Subcutaneous adipose tissue (tissue), 4 donors: Measurements from ENCODE around the gene FAM210A. TPM values are rescaled to one million over a fixed set of nuclear protein-coding genes. Genes with fewer than 3 reads are reported as not detected.

Experiments used
- total RNA-seq, 4 donors: library from RNA; depleted of rRNA; stranded (reverse); fragments of >200 nt; gene quantifications; one replicate each; pipeline ENCODE4 v1.1.0, GENCODE V29; 2016
- TF ChIP-seq, protein P1 (sequence below): fragments of 450-650 bp; IDR thresholded peaks from one replicate; pipeline ENCODE4 v1.5.1; 2016; ENCODE audit warnings: low read depth, mild to moderate bottlenecking, control low read depth, antibody characterized with exemption, moderate library complexity

FAM210A gene
- total RNA-seq, 4 donors from 2014 or later, result 4.3 to 14.2 (median 10.7) TPM

DNA sequence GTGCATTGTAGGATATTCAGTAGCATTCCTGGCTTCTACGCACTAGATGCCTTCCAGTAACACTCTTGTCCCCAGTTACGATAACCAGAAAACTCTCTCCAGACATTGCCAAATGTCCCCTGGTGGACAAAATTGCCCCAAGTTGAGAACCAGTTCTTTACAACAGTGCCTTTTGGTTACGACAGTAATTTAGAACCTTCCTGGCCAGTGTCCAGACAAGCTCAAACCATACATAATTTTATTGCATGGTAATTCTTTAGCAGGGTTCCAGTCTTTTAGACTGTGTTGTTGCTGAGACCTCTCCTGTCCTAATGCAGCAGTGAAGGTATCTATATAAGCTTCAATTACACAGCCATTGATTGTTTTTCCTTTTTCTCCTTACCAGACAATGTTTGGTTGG, 20.3 kb upstream of the FAM210A start:
- TF ChIP-seq, protein P1, sequence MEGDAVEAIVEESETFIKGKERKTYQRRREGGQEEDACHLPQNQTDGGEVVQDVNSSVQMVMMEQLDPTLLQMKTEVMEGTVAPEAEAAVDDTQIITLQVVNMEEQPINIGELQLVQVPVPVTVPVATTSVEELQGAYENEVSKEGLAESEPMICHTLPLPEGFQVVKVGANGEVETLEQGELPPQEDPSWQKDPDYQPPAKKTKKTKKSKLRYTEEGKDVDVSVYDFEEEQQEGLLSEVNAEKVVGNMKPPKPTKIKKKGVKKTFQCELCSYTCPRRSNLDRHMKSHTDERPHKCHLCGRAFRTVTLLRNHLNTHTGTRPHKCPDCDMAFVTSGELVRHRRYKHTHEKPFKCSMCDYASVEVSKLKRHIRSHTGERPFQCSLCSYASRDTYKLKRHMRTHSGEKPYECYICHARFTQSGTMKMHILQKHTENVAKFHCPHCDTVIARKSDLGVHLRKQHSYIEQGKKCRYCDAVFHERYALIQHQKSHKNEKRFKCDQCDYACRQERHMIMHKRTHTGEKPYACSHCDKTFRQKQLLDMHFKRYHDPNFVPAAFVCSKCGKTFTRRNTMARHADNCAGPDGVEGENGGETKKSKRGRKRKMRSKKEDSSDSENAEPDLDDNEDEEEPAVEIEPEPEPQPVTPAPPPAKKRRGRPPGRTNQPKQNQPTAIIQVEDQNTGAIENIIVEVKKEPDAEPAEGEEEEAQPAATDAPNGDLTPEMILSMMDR, result no peak

DNA sequence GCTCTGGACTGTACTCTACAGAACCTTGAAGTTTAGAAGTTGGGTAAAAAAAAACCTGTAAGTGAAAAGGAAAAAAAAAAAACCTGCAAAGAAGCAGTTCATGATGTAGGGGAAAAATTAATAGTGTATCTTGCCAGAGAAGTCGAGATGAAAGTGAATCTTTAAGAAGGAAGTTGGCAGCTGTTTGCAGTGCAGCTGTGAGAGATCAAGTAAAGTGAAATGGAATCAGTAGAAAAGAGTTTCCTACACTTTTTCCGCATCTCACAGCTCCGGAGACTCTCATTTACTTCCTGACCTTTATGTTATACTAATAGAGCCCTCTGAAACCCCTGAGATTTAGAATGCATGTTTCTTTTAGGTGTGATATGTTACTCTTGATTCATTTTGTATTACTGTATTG, 19.3 kb upstream of the FAM210A start:
- TF ChIP-seq, protein P1, result no peak

DNA sequence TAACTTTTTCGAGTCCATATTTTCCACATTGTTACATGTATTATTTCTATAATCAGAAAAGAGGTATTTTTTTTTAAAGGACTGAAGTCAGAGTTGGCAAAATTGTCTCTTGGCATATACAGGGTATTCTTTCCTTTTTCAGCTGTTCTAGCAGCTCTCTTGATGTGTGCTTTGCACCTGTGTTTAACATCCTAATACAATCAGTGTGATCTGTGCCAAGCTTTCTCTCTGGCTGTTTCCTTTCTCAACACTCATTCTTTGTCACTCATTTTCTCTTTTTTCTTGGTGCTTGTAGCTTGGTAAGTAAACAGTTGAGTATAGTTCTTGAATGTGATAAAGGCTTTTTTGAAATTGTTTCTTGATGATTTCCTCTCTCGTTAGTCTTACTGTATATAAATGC, 9.3 kb upstream of the FAM210A start:
- TF ChIP-seq, protein P1, result no peak

DNA sequence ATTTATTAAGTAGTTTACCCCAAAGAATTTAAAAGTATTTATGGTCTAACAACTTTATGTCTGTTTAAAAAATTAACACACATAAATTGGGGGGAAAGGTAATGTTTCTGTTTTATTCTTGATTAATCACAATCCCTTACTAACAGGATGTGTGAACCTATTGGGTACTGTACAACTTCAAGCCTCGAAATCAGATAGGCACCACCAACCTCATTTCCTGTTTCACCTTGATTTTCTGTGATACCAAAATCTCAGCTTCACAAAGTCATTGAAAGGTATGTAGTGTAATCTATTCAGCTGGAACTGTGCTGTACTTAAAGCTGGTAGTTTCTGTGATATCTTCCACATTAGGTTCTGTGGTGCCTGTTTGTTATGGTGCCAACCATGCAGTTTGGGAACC, 4.1 kb upstream of the FAM210A start:
- TF ChIP-seq, protein P1, result no peak

DNA sequence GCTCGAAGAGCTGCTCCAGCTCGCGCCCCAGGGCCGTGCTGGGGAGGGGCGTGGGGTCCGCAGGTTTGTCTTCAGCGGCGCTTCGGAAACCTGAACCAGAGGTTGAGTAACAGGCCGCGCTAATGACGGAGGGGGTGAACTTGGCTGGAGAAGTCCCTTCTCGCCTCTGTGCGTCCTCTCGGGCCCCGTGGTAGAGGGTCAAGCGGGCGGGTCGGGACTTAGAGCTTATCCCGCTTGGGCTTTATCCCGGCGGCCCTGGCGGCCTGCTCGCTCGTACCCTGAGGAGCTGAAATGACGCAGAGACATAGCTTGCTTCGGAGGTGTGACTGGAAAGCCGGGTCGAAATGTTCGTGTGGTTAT, 594 bp upstream of the FAM210A start:
- TF ChIP-seq, protein P1, result no peak

DNA sequence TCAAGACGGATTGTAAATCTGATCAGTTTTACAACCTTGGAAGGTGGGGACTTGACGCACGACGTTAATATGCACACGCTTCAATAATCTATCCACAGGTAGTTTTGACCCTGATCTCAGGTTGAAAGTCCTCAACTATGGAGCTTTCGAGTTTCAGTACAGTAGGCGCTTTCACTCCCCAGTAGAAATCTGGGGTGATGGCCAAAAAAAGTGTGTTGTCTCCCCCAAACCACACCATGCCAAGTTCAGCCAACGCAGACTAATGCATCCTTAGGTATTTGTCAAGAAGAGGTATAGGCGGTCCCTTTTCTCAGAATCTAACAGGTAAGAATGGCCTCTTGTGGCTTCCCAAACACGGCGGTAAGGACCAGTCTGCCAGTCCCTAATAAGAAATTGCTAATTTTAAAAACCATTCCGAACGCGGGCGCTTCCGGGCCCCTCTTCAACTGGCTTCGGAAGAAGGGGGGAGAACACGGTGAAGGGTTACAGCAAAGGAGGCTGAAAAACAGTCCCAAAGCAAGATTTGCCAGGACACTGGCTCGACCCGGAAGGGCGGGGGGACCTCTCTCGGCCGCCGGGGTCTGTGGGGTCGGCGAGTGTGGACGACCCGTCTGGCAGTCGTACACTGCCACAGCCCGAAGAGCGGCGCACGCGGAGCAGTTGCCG, 659 bp downstream of the FAM210A start:
- TF ChIP-seq, protein P1, result no peak

DNA sequence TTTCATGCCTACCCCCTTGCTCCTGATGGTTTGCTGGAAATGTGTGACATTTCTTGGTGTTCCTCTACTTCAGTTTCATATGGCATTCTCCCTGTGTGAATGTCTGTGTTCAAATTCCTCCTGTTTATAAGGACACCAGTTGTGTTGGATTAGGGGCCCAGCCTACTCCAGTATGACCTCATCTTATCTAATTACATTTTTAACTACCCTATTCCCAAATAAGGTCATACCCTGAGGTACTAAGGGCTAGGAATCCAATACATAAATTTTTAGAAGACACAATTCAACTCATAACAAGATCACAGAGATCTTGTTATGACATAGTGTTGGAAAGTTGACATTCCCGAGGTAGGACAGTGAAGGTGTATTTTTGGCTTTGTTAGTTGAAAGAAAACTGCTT, 5.5 kb downstream of the FAM210A start:
- TF ChIP-seq, protein P1, result no peak
